Heart left ventricle (tissue), 13 donors: ENCODE data around the gene RAB13.

Experiments used
- POLR2A ChIP-seq, 2 donors: fragments of 450-650 bp; IDR thresholded peaks; one replicate each; pipeline ENCODE4 v1.6.1; 2017; ENCODE audit warnings: antibody characterized with exemption in 2 of 2, mild to moderate bottlenecking in 2 of 2, moderate library complexity in 2 of 2
- TF ChIP-seq, protein P1 (sequence below), 12 donors: fragments of 200-600 bp; sonication (generic) in 4 of 12; IDR thresholded peaks; one replicate each; pipeline versions ENCODE4 v1.5.0 to v1.8.0; 2018 to 2022; ENCODE audit warnings: antibody characterized with exemption in 12 of 12, mild to moderate bottlenecking in 5 of 12
- donor health status: ischemic (EF 13 %, LVEDD 7.1; RV severe dilation, severe dysfunction).
- donor health status: DM: no; HTN: yes; CAD: no.
- donor health status: DM: no; HTN: no; CAD: no.
- donor health status: ischemic (EF 25% LVEDD 6.9; RV normal size, moderate dysfunction).
- donor health status: ischemic (EF 25% LVEDD 5.7; RV mildly dilated, moderate dysfunction).
- donor health status: ischemic (EF 35%, LVEDD 5.7; RV mildly dilated, moderate dysfunction).
- donor health status: nonischemic (EF 11% LVEDD 7.7; RV severe dilation, severe dysfunction).
- donor health status: DM: yes; HTN: yes; CAD: no.
- donor health status: PGD.
- donor health status: ischemic (EF 29% LVEDD 5.4; RV normal size, mild dysfunction).
- donor health status: nonischemic (EF 23%, LVEDD 6.1; RV moderate dilation, normal function).

- TF ChIP-seq, protein P1, sequence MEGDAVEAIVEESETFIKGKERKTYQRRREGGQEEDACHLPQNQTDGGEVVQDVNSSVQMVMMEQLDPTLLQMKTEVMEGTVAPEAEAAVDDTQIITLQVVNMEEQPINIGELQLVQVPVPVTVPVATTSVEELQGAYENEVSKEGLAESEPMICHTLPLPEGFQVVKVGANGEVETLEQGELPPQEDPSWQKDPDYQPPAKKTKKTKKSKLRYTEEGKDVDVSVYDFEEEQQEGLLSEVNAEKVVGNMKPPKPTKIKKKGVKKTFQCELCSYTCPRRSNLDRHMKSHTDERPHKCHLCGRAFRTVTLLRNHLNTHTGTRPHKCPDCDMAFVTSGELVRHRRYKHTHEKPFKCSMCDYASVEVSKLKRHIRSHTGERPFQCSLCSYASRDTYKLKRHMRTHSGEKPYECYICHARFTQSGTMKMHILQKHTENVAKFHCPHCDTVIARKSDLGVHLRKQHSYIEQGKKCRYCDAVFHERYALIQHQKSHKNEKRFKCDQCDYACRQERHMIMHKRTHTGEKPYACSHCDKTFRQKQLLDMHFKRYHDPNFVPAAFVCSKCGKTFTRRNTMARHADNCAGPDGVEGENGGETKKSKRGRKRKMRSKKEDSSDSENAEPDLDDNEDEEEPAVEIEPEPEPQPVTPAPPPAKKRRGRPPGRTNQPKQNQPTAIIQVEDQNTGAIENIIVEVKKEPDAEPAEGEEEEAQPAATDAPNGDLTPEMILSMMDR (IDR thresholded peaks at IDR 0.05) = no peak
- no peak for TF ChIP-seq POLR2A (IDR thresholded peaks at IDR 0.05)
Measured at GRCh38 chr1:153959454-153959853, 26.7 kb downstream of the RAB13 start.
